ENCODE results near the gene NLRC5. TPM values are rescaled to one million over a fixed set of nuclear protein-coding genes. Genes with fewer than 3 reads are reported as not detected.
"Not testable (repeated sequence)": the region's sequence is repeated elsewhere in the genome, so short reads cannot be mapped to it uniquely, and the experiment has no call there.

The NLRC5 gene
- total RNA-seq, 2 experiments from 2014 or later: 135 to 153 TPM

- Mint-ChIP-seq H3K4me1 (ENCODE audit: low read depth) (peaks cover 58% of the 10 kb centered on the region), H3K27me3 (no peaks in the 10 kb centered on the region), H3K4me3 (peak overlapping the region; percentile 97), H3K36me3 (ENCODE audit: low read depth) (peaks cover 66% of the 10 kb centered on the region), H3K9me3 (no peaks in the 10 kb centered on the region), H3K27ac (peak overlapping the region; percentile 99)
- ChIA-PET CTCF (interaction anchor here (0.6 to 1.7 kb wide), 8 partner anchors 14 to 123 kb away, joined by 3 to 9 read pairs (median 4); no protein-coding TSS in a partner anchor), POLR2A (interaction anchor here (0.6 to 21.4 kb wide), 23 partner anchors 9 to 366 kb away, joined by 3 to 367 read pairs (median 6); partner anchors contain the start of genes HERPUD1, PSME3IP1 and RSPRY1)
- no peak for ATAC-seq
- intact Hi-C loops (cut with micrococcal nuclease): loop anchor here (1.0 kb wide), 1 partner anchor 52 kb away; no protein-coding TSS in a partner anchor
- TF ChIP-seq, protein P1, sequence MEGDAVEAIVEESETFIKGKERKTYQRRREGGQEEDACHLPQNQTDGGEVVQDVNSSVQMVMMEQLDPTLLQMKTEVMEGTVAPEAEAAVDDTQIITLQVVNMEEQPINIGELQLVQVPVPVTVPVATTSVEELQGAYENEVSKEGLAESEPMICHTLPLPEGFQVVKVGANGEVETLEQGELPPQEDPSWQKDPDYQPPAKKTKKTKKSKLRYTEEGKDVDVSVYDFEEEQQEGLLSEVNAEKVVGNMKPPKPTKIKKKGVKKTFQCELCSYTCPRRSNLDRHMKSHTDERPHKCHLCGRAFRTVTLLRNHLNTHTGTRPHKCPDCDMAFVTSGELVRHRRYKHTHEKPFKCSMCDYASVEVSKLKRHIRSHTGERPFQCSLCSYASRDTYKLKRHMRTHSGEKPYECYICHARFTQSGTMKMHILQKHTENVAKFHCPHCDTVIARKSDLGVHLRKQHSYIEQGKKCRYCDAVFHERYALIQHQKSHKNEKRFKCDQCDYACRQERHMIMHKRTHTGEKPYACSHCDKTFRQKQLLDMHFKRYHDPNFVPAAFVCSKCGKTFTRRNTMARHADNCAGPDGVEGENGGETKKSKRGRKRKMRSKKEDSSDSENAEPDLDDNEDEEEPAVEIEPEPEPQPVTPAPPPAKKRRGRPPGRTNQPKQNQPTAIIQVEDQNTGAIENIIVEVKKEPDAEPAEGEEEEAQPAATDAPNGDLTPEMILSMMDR (IDR thresholded peaks at IDR 0.05): no peak
- DNase-seq: no peak
Measured at GRCh38 chr16:56989988-56990387, 631 bp downstream of the NLRC5 start.

DNA sequence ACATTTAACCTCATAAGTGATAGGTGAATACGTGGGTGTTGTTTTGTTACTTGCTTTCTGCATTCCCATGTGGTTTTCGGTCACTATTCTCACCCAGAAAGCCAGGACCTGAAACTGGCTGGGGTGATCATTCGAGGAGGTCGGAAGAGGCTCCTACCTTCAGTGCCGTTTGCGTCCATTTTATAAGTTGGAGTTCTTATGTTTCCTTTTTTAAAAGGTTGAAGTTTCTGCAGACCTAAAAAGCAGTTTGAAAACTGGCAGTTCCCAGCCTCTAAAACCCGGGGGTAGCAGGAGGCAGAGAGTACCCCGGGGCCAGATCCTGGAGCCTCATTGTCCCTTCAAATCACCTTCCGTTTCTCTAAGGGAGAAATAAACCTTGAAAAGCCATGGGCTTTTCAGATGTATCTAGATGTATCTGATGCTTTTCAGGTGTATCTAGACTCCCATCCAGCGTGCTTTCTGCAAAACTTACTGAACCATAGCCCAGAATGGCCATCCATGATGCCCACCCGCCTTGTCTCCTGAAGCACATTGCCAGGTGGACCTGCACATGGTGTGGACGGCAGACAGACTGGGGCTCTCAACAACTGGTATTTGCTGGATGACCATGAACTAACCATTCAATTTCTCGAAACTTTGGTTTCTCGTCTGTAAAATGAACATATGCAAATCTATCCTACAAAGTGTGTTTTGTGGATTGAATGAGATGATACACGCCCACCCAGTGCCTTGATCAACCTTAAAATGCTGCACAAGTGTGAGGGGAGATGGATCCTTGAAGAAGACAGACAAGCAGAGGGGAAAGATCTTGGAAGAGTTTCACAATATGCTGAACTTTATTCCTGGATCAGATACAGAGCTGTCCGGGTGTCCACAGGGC, 1.3 kb downstream of the NLRC5 start:
- DNase-seq (no peak), ATAC-seq (no peak)
- no peaks in the 10 kb centered on the region for H3K9me3 Mint-ChIP-seq
- CTCF ChIA-PET: interaction anchor here (1.0 to 5.1 kb wide), 3 partner anchors 26 to 55 kb away, joined by 6 to 33 read pairs (median 7); no protein-coding TSS in a partner anchor
- H3K4me3 Mint-ChIP-seq: peak overlapping the region; percentile 97
- peak overlapping the region; percentile 99 for H3K27ac Mint-ChIP-seq
- H3K36me3 Mint-ChIP-seq (ENCODE audit: low read depth): peaks cover 63% of the 10 kb centered on the region
- POLR2A ChIA-PET: interaction anchor here (0.6 to 21.4 kb wide), 14 partner anchors 10 to 79 kb away, joined by 3 to 367 read pairs (median 13); partner anchors contain the start of gene HERPUD1
- TF ChIP-seq, protein P1 (IDR thresholded peaks at IDR 0.05): no peak
- H3K4me1 Mint-ChIP-seq (ENCODE audit: low read depth): peaks cover 56% of the 10 kb centered on the region
- intact Hi-C loops (cut with micrococcal nuclease): loop anchor here (1.0 kb wide), 1 partner anchor 52 kb away; no protein-coding TSS in a partner anchor
- no peaks in the 10 kb centered on the region for H3K27me3 Mint-ChIP-seq

GRCh38 chr16:56992431-56992830, 3.1 kb downstream of the NLRC5 start:
- ATAC-seq; intact Hi-C loops (cut with micrococcal nuclease): not testable (repeated sequence)

DNA sequence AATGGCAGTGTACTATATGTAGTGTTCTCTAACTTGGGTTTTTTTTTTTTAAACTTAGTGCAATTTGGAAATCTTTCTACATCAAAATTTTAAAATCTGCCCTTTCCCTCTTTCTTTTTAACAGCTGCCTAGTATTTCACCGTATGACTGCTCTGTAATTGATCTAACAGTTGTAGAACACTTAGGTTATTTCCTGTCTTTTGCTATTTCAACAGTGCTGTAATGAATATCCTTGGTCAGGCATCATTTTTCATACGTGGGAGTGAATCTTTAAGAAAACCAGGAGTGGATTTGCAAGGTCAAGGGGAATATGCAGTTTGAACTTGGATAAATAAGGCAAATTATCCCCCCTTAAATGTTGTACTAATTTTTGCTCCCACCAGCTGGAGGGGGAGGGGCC, 3.8 kb downstream of the NLRC5 start:
- ATAC-seq (no peak), DNase-seq (no peak)
- Mint-ChIP-seq H3K27ac (peak overlapping the region; percentile 93), H3K9me3 (no peaks in the 10 kb centered on the region), H3K36me3 (ENCODE audit: low read depth) (peaks cover 62% of the 10 kb centered on the region), H3K27me3 (no peaks in the 10 kb centered on the region), H3K4me3 (peak overlapping the region; percentile 97), H3K4me1 (ENCODE audit: low read depth) (peaks cover 57% of the 10 kb centered on the region)
- ChIA-PET POLR2A (interaction anchor here (0.8 to 21.4 kb wide), 7 partner anchors 15 to 135 kb away, joined by 3 to 367 read pairs (median 5); no protein-coding TSS in a partner anchor), CTCF (interaction anchor here (1.5 to 5.1 kb wide), 4 partner anchors 16 to 48 kb away, joined by 3 to 33 read pairs (median 6); no protein-coding TSS in a partner anchor)
- intact Hi-C loops (cut with micrococcal nuclease): no loop called here
- TF ChIP-seq, protein P1 (IDR thresholded peaks at IDR 0.05): no peak

More at GRCh38 chr16:56992431-56992830, 3.1 kb downstream of the NLRC5 start:
- DNase-seq, H3K9me3 Mint-ChIP-seq, H3K27me3 Mint-ChIP-seq: not testable (repeated sequence)
- POLR2A ChIA-PET: interaction anchor here (0.8 to 21.4 kb wide), 10 partner anchors 13 to 136 kb away, joined by 3 to 367 read pairs (median 4); no protein-coding TSS in a partner anchor
- Mint-ChIP-seq H3K27ac (peak overlapping the region; percentile 99), H3K4me3 (peak overlapping the region; percentile 97), H3K36me3 (ENCODE audit: low read depth) (peaks cover 65% of the 10 kb centered on the region), H3K4me1 (ENCODE audit: low read depth) (peaks cover 57% of the 10 kb centered on the region)
- CTCF ChIA-PET: interaction anchor here (0.8 to 5.1 kb wide), 5 partner anchors 15 to 49 kb away, joined by 3 to 33 read pairs (median 5); no protein-coding TSS in a partner anchor

- H3K9me3 Mint-ChIP-seq: no peaks in the 10 kb centered on the region
- H3K4me1 Mint-ChIP-seq (ENCODE audit: low read depth): peaks cover 67% of the 10 kb centered on the region
- DNase-seq: no peak
- peak overlapping the region; percentile 93 for H3K27ac Mint-ChIP-seq
- no peaks in the 10 kb centered on the region for H3K27me3 Mint-ChIP-seq
- intact Hi-C loops (cut with micrococcal nuclease): no loop called here
- ATAC-seq: no peak
- POLR2A ChIA-PET: interaction anchor here (1.2 to 21.4 kb wide), 4 partner anchors 9 to 42 kb away, joined by 3 to 367 read pairs (median 110); no protein-coding TSS in a partner anchor
- peak overlapping the region; percentile 97 for H3K4me3 Mint-ChIP-seq
- CTCF ChIA-PET: interaction anchor here (0.8 to 5.1 kb wide), 2 partner anchors 10 to 30 kb away, joined by 3 to 33 read pairs; no protein-coding TSS in a partner anchor
- H3K36me3 Mint-ChIP-seq (ENCODE audit: low read depth): peaks cover 66% of the 10 kb centered on the region
- TF ChIP-seq, protein P1 (IDR thresholded peaks at IDR 0.05): no peak
Measured at GRCh38 chr16:56994311-56994710, 5.0 kb downstream of the NLRC5 start.
